ENCODE measurements around the gene NISCH.

- TF ChIP-seq CTCF (conservative IDR thresholded peaks at IDR 0.05; ENCODE audit: low read depth, low read length), result no peak
- TF ChIP-seq EZH2 (IDR thresholded peaks at IDR 0.05; ENCODE audit: borderline replicate concordance, low read depth, low read length, poor library complexity, severe bottlenecking), result no peak
Observed at GRCh38 chr3:52442409-52443267, 12.8 kb upstream of the NISCH start.
